Prostate gland (tissue), 2 donors: ENCODE measurements around the gene TTC23.

Experiments used
- POLR2A ChIP-seq: fragments of 450-650 bp; IDR thresholded peaks from one replicate; pipeline ENCODE4 v1.6.1; 2016; ENCODE audit warnings: antibody characterized with exemption, mild to moderate bottlenecking
- POLR2AphosphoS5 ChIP-seq: sonication (generic); formaldehyde crosslinking; IDR thresholded peaks from one replicate; pipeline ENCODE4 v1.6.1; 2017; ENCODE audit warnings: antibody characterized with exemption
- TF ChIP-seq, protein P1 (sequence below), 4 experiments: fragments of 200-600 bp in 2 of 4; fragments of 450-650 bp in 2 of 4; sonication (generic) in 2 of 4; IDR thresholded peaks; 1 replicate in 3 of 4; 2 replicates in 1 of 4; pipeline ENCODE4 v1.5.1; 2016 to 2019; ENCODE audit warnings: antibody characterized with exemption in 4 of 4, mild to moderate bottlenecking in 2 of 4, moderate library complexity in 2 of 4

DNA sequence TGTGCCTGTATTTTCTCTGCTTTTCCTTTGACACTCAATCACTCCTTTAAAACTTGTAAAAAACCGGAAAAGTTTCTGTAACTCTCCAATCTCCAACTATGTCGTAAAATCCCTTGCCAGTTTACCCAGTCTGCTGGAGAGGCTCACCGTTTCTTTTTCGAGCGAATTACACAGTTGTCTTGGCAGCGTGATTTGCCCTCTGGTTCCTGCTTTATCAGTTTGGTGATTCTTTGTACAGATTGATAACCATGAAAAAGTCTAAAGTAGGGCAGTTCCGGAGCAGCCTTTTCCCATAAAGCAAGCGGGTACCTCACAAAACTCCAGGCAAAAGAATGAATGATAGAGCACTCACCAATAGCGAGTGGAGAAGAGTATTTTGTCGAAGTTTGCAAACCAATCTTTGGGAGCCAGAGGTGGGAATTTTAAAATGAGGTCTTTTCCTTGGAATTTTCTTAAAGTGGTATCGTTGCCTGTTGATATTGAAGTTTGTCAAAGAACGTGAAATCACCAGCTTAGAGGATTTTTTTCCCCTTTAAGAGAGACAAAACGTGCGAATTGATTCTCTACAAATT, at the start of gene TTC23:
- TF ChIP-seq, protein P1, sequence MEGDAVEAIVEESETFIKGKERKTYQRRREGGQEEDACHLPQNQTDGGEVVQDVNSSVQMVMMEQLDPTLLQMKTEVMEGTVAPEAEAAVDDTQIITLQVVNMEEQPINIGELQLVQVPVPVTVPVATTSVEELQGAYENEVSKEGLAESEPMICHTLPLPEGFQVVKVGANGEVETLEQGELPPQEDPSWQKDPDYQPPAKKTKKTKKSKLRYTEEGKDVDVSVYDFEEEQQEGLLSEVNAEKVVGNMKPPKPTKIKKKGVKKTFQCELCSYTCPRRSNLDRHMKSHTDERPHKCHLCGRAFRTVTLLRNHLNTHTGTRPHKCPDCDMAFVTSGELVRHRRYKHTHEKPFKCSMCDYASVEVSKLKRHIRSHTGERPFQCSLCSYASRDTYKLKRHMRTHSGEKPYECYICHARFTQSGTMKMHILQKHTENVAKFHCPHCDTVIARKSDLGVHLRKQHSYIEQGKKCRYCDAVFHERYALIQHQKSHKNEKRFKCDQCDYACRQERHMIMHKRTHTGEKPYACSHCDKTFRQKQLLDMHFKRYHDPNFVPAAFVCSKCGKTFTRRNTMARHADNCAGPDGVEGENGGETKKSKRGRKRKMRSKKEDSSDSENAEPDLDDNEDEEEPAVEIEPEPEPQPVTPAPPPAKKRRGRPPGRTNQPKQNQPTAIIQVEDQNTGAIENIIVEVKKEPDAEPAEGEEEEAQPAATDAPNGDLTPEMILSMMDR (IDR thresholded peaks at IDR 0.05), result no peak
- TF ChIP-seq POLR2AphosphoS5, result peak; percentile 85
- peak; percentile 46 for TF ChIP-seq POLR2A
